ENCODE data around the gene MYBPC2.

MYBPC2 gene

DNA sequence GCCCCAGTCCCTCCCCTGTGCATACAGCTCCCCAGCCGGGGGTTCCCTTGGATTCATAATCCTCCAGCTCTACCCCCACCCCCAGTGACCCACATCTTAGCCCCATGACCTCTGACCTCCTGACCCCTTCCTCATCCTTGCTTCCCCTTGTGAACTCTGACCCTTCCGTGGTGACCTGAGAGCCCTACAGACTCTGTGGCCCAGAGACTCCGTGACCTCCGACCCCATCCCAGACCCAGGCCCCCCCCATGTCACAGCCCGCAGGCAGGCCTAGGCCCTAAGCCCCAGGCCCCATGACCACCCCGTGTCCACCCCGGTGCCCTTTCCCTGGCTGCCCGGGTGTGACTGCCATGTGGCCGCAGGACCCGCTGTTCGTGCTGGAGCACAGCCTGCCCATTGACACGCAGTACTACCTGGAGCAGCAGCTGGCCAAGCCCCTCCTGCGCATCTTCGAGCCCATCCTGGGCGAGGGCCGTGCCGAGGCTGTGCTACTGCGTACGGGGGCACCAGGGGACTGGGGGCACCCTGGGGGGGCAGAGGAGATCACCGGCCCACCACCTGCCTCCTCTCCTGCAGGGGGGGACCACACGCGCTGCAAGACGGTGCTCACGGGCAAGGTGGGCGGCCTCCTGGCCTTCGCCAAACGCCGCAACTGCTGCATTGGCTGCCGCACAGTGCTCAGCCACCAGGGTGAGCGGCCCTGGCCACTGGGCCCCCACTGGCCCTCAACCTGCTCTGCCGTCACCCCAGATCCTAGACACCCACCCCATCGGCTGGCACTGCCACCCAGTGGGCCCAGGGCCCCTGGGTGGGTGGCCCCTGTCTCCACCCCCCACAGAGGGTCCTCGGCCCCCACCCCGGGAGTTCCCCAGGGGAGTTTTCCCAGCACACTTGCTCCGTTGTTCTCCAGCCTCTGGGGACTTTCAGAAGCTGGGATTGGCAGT is 16.4 kb upstream of the MYBPC2 start (continued):
- TF ChIP-seq, protein P1, sequence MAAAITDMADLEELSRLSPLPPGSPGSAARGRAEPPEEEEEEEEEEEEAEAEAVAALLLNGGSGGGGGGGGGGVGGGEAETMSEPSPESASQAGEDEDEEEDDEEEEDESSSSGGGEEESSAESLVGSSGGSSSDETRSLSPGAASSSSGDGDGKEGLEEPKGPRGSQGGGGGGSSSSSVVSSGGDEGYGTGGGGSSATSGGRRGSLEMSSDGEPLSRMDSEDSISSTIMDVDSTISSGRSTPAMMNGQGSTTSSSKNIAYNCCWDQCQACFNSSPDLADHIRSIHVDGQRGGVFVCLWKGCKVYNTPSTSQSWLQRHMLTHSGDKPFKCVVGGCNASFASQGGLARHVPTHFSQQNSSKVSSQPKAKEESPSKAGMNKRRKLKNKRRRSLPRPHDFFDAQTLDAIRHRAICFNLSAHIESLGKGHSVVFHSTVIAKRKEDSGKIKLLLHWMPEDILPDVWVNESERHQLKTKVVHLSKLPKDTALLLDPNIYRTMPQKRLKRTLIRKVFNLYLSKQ (tag by site-specific recombination; IDR thresholded peaks at IDR 0.05; ENCODE audit: borderline replicate concordance) = no peak
- TF ChIP-seq PATZ1 (tag by site-specific recombination; IDR thresholded peaks at IDR 0.05) (peak; percentile 51; the same call in 1 of the 2 replicates), ZNF596 (tag by site-specific recombination; IDR thresholded peaks at IDR 0.05) (no peak), ZSCAN23 (tag by site-specific recombination; IDR thresholded peaks at IDR 0.05) (no peak), SALL2 (tag by site-specific recombination; IDR thresholded peaks at IDR 0.05; ENCODE audit: borderline replicate concordance) (no peak), MZF1 (tag by site-specific recombination; IDR thresholded peaks at IDR 0.05; ENCODE audit: borderline replicate concordance) (peak; percentile 85; the same call in 1 of the 2 replicates), ZNF791 (tag by site-specific recombination; IDR thresholded peaks at IDR 0.05) (no peak), ZBTB44 (tag by site-specific recombination; IDR thresholded peaks at IDR 0.05) (no peak), BCL11A (tag by site-specific recombination; IDR thresholded peaks at IDR 0.05; ENCODE audit: low read depth) (peak; percentile 100), ZNF133 (tag by site-specific recombination; IDR thresholded peaks at IDR 0.05) (no peak), TCF7L2 (IDR thresholded peaks at IDR 0.05; ENCODE audit: borderline replicate concordance, low read depth, low read length) (no peak), ZNF792 (tag by site-specific recombination; IDR thresholded peaks at IDR 0.05) (no peak)
- TF ChIP-seq, protein P2, sequence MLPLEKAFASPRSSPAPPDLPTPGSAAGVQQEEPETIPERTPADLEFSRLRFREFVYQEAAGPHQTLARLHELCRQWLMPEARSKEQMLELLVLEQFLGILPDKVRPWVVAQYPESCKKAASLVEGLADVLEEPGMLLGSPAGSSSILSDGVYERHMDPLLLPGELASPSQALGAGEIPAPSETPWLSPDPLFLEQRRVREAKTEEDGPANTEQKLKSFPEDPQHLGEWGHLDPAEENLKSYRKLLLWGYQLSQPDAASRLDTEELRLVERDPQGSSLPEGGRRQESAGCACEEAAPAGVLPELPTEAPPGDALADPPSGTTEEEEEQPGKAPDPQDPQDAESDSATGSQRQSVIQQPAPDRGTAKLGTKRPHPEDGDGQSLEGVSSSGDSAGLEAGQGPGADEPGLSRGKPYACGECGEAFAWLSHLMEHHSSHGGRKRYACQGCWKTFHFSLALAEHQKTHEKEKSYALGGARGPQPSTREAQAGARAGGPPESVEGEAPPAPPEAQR (tag by site-specific recombination; IDR thresholded peaks at IDR 0.05) = no peak
- TF ChIP-seq, protein P3, sequence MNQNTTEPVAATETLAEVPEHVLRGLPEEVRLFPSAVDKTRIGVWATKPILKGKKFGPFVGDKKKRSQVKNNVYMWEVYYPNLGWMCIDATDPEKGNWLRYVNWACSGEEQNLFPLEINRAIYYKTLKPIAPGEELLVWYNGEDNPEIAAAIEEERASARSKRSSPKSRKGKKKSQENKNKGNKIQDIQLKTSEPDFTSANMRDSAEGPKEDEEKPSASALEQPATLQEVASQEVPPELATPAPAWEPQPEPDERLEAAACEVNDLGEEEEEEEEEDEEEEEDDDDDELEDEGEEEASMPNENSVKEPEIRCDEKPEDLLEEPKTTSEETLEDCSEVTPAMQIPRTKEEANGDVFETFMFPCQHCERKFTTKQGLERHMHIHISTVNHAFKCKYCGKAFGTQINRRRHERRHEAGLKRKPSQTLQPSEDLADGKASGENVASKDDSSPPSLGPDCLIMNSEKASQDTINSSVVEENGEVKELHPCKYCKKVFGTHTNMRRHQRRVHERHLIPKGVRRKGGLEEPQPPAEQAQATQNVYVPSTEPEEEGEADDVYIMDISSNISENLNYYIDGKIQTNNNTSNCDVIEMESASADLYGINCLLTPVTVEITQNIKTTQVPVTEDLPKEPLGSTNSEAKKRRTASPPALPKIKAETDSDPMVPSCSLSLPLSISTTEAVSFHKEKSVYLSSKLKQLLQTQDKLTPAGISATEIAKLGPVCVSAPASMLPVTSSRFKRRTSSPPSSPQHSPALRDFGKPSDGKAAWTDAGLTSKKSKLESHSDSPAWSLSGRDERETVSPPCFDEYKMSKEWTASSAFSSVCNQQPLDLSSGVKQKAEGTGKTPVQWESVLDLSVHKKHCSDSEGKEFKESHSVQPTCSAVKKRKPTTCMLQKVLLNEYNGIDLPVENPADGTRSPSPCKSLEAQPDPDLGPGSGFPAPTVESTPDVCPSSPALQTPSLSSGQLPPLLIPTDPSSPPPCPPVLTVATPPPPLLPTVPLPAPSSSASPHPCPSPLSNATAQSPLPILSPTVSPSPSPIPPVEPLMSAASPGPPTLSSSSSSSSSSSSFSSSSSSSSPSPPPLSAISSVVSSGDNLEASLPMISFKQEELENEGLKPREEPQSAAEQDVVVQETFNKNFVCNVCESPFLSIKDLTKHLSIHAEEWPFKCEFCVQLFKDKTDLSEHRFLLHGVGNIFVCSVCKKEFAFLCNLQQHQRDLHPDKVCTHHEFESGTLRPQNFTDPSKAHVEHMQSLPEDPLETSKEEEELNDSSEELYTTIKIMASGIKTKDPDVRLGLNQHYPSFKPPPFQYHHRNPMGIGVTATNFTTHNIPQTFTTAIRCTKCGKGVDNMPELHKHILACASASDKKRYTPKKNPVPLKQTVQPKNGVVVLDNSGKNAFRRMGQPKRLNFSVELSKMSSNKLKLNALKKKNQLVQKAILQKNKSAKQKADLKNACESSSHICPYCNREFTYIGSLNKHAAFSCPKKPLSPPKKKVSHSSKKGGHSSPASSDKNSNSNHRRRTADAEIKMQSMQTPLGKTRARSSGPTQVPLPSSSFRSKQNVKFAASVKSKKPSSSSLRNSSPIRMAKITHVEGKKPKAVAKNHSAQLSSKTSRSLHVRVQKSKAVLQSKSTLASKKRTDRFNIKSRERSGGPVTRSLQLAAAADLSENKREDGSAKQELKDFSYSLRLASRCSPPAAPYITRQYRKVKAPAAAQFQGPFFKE (tag by site-specific recombination; IDR thresholded peaks at IDR 0.05; ENCODE audit: borderline replicate concordance) = no peak
